GM21737 (cell line): ENCODE results near the gene ADCK1.
A peak's percentile ranks its signal among the peaks of the same experiment; 100 is the strongest.
"Not testable (repeated sequence)": the region's sequence is repeated elsewhere in the genome, so short reads cannot be mapped to it uniquely, and the experiment has no call there.

Source experiments
- ATAC-seq: cut with Tn5 transposase; IDR thresholded peaks from one replicate; pipeline ENCODE4 v1.9.1; 2021; ENCODE audit warnings: mild to moderate bottlenecking, moderate library complexity; ENCODE audit not compliant: unreplicated experiment

ADCK1 gene, protein sequence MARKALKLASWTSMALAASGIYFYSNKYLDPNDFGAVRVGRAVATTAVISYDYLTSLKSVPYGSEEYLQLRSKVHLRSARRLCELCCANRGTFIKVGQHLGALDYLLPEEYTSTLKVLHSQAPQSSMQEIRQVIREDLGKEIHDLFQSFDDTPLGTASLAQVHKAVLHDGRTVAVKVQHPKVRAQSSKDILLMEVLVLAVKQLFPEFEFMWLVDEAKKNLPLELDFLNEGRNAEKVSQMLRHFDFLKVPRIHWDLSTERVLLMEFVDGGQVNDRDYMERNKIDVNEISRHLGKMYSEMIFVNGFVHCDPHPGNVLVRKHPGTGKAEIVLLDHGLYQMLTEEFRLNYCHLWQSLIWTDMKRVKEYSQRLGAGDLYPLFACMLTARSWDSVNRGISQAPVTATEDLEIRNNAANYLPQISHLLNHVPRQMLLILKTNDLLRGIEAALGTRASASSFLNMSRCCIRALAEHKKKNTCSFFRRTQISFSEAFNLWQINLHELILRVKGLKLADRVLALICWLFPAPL

DNA sequence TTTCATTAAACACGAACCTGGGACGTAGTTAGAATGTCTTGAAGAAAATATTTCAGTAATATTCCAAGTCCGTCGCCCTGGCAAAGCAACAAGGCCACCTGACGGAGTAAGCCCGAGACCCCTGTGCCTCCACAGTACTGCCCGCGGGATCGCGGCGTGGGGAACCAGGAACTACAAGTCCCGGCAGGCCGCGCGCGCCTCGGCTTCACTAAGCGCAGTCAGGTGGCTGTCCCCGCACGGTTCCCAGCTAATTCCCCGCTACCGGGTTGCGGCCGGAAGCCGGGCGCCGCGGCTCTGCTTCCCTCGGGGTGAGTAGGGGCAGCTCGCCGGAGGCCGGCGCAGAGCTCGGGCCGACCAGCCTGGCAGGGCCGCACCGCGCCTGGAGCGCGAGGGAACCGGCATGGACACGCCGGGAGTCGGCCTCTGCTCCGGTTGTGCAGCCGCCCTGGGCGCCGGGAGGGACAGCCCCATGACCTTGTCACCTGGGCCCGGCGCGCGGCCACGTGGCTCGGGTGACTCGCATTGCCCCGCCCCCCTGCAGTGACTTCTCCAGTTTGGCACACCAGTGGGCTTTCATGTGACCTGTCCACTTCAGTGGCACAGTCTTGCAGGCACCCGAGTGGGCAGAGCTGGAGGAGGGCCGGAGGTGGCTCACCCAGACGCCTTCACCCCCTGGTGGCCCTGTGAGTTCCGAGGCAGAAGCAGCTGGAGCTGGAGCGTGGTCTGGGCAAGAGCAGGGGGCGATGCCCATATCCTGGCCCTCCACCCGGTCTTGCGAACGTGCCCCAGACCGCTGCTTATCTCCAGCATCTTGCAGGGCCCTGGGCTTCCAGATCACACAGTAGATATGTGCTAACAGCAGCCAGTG is at the start of gene ADCK1:
ADCK1 (plus strand) TSS at position 247 of the 868 bp plus-strand sequence. CDS start 18,870 bp downstream, outside the sequence.
- ATAC-seq = peak; percentile 93

GRCh38 chr14:77752266-77752665 is 47.6 kb upstream of the ADCK1 start:
- no peak for ATAC-seq

DNA sequence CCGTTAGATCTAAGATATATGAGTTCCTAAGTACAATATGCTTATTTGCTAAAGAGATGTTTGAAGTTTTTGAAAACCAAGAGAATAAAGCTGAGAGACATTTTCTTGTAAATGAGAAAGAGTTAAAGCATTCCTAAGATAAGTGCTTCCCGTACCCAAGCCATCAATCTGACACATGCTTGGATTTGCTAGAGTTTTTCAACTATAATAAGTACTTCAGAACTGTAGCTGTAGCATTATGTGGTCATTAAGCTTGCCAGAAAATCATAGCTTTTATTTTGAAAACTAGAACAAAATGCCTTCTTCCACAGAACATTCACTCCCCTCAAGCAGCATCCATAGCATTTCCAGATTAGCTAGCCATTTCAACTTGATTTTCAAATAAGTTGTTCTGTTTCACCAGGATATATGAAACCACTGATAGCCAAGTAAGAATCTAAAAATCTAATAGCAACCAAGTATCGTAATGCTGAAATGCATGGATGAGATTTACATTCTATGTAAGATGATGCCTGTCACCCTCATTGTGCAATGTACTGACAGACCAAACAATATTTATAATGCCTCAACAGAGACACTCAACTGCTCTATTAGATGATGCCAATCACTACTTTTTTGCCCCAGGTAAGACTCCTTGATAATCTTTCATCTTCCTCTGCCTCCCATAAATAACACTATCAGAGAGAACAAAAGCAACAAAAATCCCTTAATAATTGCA is 47.0 kb upstream of the ADCK1 start:
- no peak for ATAC-seq

GRCh38 chr14:77760381-77761204 is 39.3 kb upstream of the ADCK1 start, which contains the start of gene SNW1:
Gene SNW1 (minus strand): TSS chr14:77761156. CDS start chr14:77761127, 29 bp downstream.
- ATAC-seq = peak; percentile 91

- ATAC-seq = no peak
Observed at GRCh38 chr14:77761205-77761931, 38.5 kb upstream of the ADCK1 start.

- ATAC-seq = no peak
Observed at GRCh38 chr14:77763316-77763715, 36.6 kb upstream of the ADCK1 start.

DNA sequence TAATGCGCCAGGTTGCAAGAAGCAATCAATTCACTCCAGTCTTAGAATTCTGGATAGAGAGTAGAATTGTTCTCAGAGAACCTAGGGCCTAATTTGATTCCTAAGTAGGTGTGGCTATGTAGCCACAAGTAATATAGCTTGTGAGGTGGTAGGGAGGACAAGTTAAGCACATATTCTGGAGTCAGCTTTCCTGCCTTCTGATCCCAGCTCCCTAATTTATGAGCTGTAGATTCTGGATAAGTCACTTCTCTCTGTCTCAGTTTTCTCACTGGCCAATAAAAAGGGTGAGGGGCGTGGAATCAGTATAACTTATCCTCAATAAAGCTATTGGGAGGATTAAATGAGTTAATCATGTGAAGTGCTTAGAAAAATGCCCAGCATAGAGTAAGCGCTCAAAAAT is 35.9 kb upstream of the ADCK1 start:
- ATAC-seq = no peak

GRCh38 chr14:77768442-77769069 is 31.4 kb upstream of the ADCK1 start:
- ATAC-seq = not testable (repeated sequence)

- not testable (repeated sequence) for ATAC-seq
Observed at GRCh38 chr14:77773966-77774365, 25.9 kb upstream of the ADCK1 start.

DNA sequence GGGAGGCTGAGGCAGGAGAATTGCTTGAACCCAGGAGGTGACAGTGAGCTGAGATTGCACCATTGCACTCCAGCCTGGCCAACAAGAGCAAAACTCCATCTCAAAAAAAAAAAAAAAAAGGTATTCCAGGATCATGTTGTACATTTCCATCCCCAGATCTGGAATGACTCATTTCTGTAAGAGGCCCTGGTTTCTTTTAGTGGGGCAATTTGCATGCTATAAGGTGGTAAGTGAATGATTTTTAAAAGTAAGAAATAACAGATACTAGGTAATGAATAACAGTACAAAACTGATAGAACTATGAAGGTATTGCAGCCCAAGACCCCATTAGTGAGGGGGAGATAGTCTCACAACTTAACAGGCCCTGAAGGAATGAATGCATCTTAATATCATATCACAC is 17.7 kb upstream of the ADCK1 start:
- no peak for ATAC-seq

DNA sequence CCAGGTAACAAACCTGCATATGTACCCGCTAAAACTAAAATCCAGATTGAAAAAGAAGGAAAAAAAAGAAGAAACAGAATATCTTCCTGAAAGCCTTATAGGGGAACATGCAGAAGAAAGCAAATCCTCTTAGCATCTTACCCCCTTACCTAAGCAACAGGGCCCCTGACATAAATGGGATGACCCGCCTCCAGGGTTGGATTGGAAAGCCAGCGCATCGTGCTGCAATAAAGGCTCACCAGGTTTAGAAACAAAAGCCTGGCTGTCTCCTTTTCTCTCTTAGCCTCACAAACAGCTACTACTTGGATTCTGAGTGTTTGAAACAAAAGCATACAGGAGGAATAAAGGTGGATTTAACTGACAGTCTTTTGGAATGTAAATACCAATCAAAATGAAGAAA is 13.8 kb upstream of the ADCK1 start:
- ATAC-seq = no peak

DNA sequence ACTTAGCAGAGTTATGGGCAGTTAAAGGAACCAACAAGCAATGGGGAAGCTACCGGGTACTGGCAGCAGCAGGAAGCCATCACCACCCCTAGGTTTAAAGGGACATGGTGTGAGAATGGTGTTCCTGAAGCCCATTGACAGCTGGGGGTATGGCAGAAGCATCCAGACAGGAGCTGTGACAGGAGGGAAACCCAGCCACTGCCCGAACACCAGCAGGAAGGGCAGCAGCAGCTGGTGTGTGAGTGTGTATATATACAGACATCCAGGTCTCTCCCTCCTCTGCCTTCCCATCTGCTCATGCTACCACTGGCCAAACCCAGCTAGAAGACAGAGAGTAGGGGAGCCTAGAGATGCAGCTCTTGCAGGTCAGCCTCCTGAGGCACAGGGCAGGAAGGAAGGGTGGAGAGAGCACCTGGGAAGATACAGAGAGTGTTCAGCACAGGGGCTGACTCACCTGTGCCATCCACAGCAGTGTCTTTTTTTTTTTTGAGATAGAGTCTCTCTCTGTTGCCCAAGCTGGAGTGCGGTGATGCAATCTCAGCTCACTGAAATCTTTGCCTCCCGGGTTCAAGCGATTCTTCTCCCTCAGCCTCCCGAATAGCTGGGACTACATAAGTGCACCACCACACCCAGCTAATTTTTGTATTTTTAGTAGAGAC is 9.2 kb upstream of the ADCK1 start:
- ATAC-seq = no peak

DNA sequence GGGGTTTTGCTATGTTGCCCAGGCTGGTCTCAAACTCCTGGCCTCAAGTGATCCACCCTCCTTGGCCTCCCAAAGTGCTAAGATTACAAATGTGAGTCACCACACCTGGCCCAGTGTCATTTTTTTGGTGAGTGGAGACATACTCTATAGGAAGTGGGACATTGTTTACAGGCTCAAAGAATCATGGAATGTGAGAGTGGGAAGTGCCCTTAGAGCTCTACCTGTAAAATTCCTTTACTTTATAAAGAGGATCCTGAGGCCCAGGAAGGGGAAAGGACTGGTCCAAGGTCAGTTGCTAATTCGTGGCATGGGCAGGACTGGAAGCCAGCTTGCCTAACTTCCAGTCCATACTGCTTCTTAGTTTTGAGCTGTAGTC is 8.7 kb upstream of the ADCK1 start:
- ATAC-seq = no peak

- ATAC-seq = not testable (repeated sequence)
Observed at GRCh38 chr14:77793255-77793654, 6.7 kb upstream of the ADCK1 start.

DNA sequence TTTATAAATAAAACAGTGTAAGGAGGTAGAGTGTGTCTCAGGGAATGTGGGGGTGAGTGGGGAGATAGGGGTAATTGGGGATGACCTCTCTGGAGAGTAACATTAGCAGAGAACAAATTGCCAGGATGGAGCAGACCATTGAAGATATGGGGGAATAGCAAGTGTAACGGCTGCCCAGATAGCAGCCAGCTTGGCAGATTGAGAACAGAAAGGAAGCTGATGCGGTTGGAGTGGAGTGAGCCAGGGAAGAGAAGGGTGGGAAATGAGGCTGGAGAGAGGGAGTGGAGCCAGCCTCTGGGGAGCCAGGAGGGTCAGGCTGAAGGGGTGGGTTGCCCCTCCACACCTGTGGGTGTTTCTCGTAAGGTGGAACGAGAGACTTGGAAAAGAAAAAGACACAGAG is 5.6 kb upstream of the ADCK1 start:
- no peak for ATAC-seq

- not testable (repeated sequence) for ATAC-seq
Observed at GRCh38 chr14:77799456-77799855, 453 bp upstream of the ADCK1 start.

DNA sequence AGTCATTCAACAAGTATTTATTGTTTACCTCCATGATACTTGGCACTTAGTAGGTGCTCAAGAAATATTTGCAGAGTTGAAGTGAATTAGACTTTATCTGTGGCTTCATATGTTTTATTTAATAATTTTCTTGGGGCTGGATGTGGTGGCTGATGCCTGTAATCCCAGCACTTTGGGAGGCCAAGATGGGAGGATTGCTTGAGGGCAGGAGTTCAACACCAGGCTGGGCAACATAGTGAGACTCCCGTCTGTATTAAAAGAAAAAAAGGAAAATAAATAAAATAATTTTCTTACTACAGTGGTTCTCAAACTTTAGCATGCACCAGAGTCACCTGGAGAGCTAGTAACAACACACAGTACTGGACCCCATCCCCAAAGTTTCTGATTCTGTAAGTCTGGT is 905 bp downstream of the ADCK1 start:
- ATAC-seq = no peak

GRCh38 chr14:77804592-77804991 is 4.7 kb downstream of the ADCK1 start:
- ATAC-seq = no peak
